ENCODE data around the gene TBC1D5.

DNA sequence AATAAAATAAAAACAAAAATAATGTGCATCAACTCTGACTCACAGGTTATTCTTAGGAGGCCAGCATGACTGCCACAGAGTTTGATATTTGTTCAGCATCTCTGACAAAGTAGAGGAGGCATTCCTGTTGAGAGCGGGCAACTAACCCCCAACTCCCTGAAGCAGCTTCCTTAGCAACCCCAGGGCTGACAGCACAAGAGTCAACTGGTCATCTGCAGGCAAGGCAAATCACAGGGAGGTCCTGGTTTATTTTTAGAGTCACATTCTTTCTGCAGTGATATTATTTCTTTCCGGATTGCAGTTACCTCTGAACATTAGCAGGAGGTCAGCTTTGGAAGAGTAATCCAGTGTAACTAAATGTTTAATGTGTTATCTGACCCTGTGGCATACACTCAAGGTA lies 584.7 kb downstream of the TBC1D5 start:
- TF ChIP-seq, protein P1, sequence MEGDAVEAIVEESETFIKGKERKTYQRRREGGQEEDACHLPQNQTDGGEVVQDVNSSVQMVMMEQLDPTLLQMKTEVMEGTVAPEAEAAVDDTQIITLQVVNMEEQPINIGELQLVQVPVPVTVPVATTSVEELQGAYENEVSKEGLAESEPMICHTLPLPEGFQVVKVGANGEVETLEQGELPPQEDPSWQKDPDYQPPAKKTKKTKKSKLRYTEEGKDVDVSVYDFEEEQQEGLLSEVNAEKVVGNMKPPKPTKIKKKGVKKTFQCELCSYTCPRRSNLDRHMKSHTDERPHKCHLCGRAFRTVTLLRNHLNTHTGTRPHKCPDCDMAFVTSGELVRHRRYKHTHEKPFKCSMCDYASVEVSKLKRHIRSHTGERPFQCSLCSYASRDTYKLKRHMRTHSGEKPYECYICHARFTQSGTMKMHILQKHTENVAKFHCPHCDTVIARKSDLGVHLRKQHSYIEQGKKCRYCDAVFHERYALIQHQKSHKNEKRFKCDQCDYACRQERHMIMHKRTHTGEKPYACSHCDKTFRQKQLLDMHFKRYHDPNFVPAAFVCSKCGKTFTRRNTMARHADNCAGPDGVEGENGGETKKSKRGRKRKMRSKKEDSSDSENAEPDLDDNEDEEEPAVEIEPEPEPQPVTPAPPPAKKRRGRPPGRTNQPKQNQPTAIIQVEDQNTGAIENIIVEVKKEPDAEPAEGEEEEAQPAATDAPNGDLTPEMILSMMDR (IDR thresholded peaks at IDR 0.05; ENCODE audit: low read depth, low read length): no peak
- TF ChIP-seq POLR2A (IDR thresholded peaks at IDR 0.05; ENCODE audit: extremely low read depth, insufficient read length): no peak

All from NB4 (cell line).